Cortex of kidney (tissue), 1 donor: ENCODE results near the gene NELFCD.
"Not testable (repeated sequence)": the region's sequence is repeated elsewhere in the genome, so short reads cannot be mapped to it uniquely, and the experiment has no call there.

ENCODE experiments used
- DNase-seq: peaks from one replicate; lab custom pipeline; 2025; lab: John Stamatoyannopoulos, UW

NELFCD gene

GRCh38 chr20:58973179-58973578 lies 7.9 kb upstream of the NELFCD start:
- no peak for DNase-seq

- no peak for DNase-seq
These were observed 7.2 kb upstream of the NELFCD start for GRCh38 chr20:58973866-58974265.

GRCh38 chr20:58975353-58975752 lies 5.7 kb upstream of the NELFCD start:
- DNase-seq = no peak

GRCh38 chr20:58976061-58976730 lies 4.9 kb upstream of the NELFCD start:
- no peak for DNase-seq

- DNase-seq = no peak
These were observed 2.5 kb upstream of the NELFCD start for GRCh38 chr20:58978351-58979190.

- no peak for DNase-seq
These were observed 740 bp downstream of the NELFCD start for GRCh38 chr20:58981628-58982364.

GRCh38 chr20:58982406-58983114 lies 1.5 kb downstream of the NELFCD start:
- no peak for DNase-seq

- DNase-seq = not testable (repeated sequence)
These were observed 2.0 kb downstream of the NELFCD start for GRCh38 chr20:58983115-58983468.

- DNase-seq = no peak
These were observed 3.6 kb downstream of the NELFCD start for GRCh38 chr20:58984691-58985090.

- DNase-seq = no peak
These were observed 4.6 kb downstream of the NELFCD start for GRCh38 chr20:58985656-58986055.

GRCh38 chr20:58986286-58986967 lies 5.4 kb downstream of the NELFCD start:
- no peak for DNase-seq

GRCh38 chr20:58986968-58987517 lies 6.0 kb downstream of the NELFCD start:
- no peak for DNase-seq

GRCh38 chr20:58987790-58988564 lies 6.9 kb downstream of the NELFCD start:
- no peak for DNase-seq

- no peak for DNase-seq
These were observed 7.5 kb downstream of the NELFCD start for GRCh38 chr20:58988565-58988882.

GRCh38 chr20:58989196-58989595 lies 8.1 kb downstream of the NELFCD start:
- DNase-seq = no peak

GRCh38 chr20:58990651-58991445 lies 9.8 kb downstream of the NELFCD start:
- DNase-seq = no peak

GRCh38 chr20:58991715-58992114 lies 10.7 kb downstream of the NELFCD start:
- DNase-seq = no peak

GRCh38 chr20:58992911-58993310 lies 11.9 kb downstream of the NELFCD start:
- no peak for DNase-seq

GRCh38 chr20:58993332-58994248 lies 12.5 kb downstream of the NELFCD start:
- DNase-seq = no peak
